Measurements from ENCODE around the gene BRAF.

The BRAF gene

GRCh38 chr7:140676306-140676705 is 248.4 kb downstream of the BRAF start:
- H3K27ac ChIP-seq (ENCODE audit: low read depth, low read length) = peak overlapping the region; percentile 94
- peak overlapping the region; percentile 86 for H3K4me2 ChIP-seq (ENCODE audit: low read depth, low read length, poor library complexity, severe bottlenecking)
- H3K9me2 ChIP-seq (replicated peaks; ENCODE audit: insufficient read depth, low read length) = no peaks in the 10 kb centered on the region
- no peaks in the 10 kb centered on the region for H3K27me3 ChIP-seq (ENCODE audit: low read length)
- no peaks in the 10 kb centered on the region for H4K20me1 ChIP-seq (ENCODE audit: low read depth, low read length)
- H3K79me2 ChIP-seq (ENCODE audit: insufficient read depth, low read length) = peaks cover 9% of the 10 kb centered on the region; the same call in 1 of the 2 replicates
- no peak overlapping the region for H2AFZ ChIP-seq (ENCODE audit: low read depth, low read length, severe bottlenecking)
- H3K4me3 ChIP-seq (ENCODE audit: insufficient read depth, low read length, poor library complexity, severe bottlenecking) = peak overlapping the region; percentile 64
- peak overlapping the region; percentile 57 for H3K9ac ChIP-seq (ENCODE audit: low read length)
- TF ChIP-seq, protein P1, sequence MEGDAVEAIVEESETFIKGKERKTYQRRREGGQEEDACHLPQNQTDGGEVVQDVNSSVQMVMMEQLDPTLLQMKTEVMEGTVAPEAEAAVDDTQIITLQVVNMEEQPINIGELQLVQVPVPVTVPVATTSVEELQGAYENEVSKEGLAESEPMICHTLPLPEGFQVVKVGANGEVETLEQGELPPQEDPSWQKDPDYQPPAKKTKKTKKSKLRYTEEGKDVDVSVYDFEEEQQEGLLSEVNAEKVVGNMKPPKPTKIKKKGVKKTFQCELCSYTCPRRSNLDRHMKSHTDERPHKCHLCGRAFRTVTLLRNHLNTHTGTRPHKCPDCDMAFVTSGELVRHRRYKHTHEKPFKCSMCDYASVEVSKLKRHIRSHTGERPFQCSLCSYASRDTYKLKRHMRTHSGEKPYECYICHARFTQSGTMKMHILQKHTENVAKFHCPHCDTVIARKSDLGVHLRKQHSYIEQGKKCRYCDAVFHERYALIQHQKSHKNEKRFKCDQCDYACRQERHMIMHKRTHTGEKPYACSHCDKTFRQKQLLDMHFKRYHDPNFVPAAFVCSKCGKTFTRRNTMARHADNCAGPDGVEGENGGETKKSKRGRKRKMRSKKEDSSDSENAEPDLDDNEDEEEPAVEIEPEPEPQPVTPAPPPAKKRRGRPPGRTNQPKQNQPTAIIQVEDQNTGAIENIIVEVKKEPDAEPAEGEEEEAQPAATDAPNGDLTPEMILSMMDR (IDR thresholded peaks at IDR 0.05; ENCODE audit: insufficient read depth, low read length, poor library complexity, severe bottlenecking) = no peak
- H3F3A ChIP-seq (ENCODE audit: insufficient read depth) = peaks cover 31% of the 10 kb centered on the region
- H3K9me3 ChIP-seq (ENCODE audit: insufficient read depth, low read length) = no peaks in the 10 kb centered on the region
- no peaks in the 10 kb centered on the region for H3K36me3 ChIP-seq (ENCODE audit: low read length)

- Histone ChIP-seq H3K27ac (ENCODE audit: low read depth, low read length) (peak overlapping the region; percentile 94), H3K36me3 (ENCODE audit: low read length) (no peaks in the 10 kb centered on the region), H4K20me1 (ENCODE audit: low read depth, low read length) (no peaks in the 10 kb centered on the region), H2AFZ (ENCODE audit: low read depth, low read length, severe bottlenecking) (peak overlapping the region; percentile 6), H3K9me2 (replicated peaks; ENCODE audit: insufficient read depth, low read length) (no peaks in the 10 kb centered on the region), H3K4me3 (ENCODE audit: insufficient read depth, low read length, poor library complexity, severe bottlenecking) (peak overlapping the region; percentile 64), H3K27me3 (ENCODE audit: low read length) (no peaks in the 10 kb centered on the region), H3K79me2 (ENCODE audit: insufficient read depth, low read length) (peaks cover 9% of the 10 kb centered on the region; the same call in 1 of the 2 replicates), H3K4me2 (ENCODE audit: low read depth, low read length, poor library complexity, severe bottlenecking) (peak overlapping the region; percentile 86), H3K9me3 (ENCODE audit: insufficient read depth, low read length) (no peaks in the 10 kb centered on the region), H3K9ac (ENCODE audit: low read length) (peak overlapping the region; percentile 57), H3F3A (ENCODE audit: insufficient read depth) (peaks cover 31% of the 10 kb centered on the region)
- TF ChIP-seq, protein P1 (IDR thresholded peaks at IDR 0.05; ENCODE audit: insufficient read depth, low read length, poor library complexity, severe bottlenecking) = no peak
- TF ChIP-seq EZH2phosphoT487 (conservative IDR thresholded peaks at IDR 0.05; ENCODE audit: low read length) = no peak
These were observed 249.0 kb downstream of the BRAF start for GRCh38 chr7:140675726-140676125.

- Histone ChIP-seq H3K9ac (ENCODE audit: low read length) (peak overlapping the region; percentile 95), H3K27me3 (ENCODE audit: low read length) (no peaks in the 10 kb centered on the region), H3K9me3 (ENCODE audit: insufficient read depth, low read length) (no peaks in the 10 kb centered on the region), H3K9me2 (replicated peaks; ENCODE audit: insufficient read depth, low read length) (no peaks in the 10 kb centered on the region), H4K20me1 (ENCODE audit: low read depth, low read length) (no peaks in the 10 kb centered on the region), H3F3A (ENCODE audit: insufficient read depth) (peaks cover 31% of the 10 kb centered on the region), H3K4me2 (ENCODE audit: low read depth, low read length, poor library complexity, severe bottlenecking) (peak overlapping the region; percentile 86), H3K4me3 (ENCODE audit: insufficient read depth, low read length, poor library complexity, severe bottlenecking) (peak overlapping the region; percentile 64), H3K79me2 (ENCODE audit: insufficient read depth, low read length) (peaks cover 9% of the 10 kb centered on the region; the same call in 1 of the 2 replicates), H3K27ac (ENCODE audit: low read depth, low read length) (peak overlapping the region; percentile 94), H3K36me3 (ENCODE audit: low read length) (no peaks in the 10 kb centered on the region), H2AFZ (ENCODE audit: low read depth, low read length, severe bottlenecking) (peak overlapping the region; percentile 6)
- TF ChIP-seq, protein P1 (IDR thresholded peaks at IDR 0.05; ENCODE audit: insufficient read depth, low read length, poor library complexity, severe bottlenecking) = peak; percentile 41
- TF ChIP-seq EZH2phosphoT487 (conservative IDR thresholded peaks at IDR 0.05; ENCODE audit: low read length) = no peak
These were observed 249.6 kb downstream of the BRAF start for GRCh38 chr7:140674899-140675701.

Measured in SU-DHL-6 (cell line).